ENCODE measurements around the gene DRC7.

Gene DRC7

GRCh38 chr16:57694725-57695679 is at the start of gene DRC7:
Gene DRC7, plus strand, starts transcription at chr16:57694806. Its CDS starts 3,144 bp downstream, at chr16:57697950.
- no peak for DNase-seq (ENCODE audit: extremely low read depth in 1 of 2, low read depth in 1 of 2)

GRCh38 chr16:57645169-57645568 is 49.4 kb upstream of the DRC7 start:
- DNase-seq (ENCODE audit: extremely low read depth in 1 of 2, low read depth in 1 of 2): no peak

DNA sequence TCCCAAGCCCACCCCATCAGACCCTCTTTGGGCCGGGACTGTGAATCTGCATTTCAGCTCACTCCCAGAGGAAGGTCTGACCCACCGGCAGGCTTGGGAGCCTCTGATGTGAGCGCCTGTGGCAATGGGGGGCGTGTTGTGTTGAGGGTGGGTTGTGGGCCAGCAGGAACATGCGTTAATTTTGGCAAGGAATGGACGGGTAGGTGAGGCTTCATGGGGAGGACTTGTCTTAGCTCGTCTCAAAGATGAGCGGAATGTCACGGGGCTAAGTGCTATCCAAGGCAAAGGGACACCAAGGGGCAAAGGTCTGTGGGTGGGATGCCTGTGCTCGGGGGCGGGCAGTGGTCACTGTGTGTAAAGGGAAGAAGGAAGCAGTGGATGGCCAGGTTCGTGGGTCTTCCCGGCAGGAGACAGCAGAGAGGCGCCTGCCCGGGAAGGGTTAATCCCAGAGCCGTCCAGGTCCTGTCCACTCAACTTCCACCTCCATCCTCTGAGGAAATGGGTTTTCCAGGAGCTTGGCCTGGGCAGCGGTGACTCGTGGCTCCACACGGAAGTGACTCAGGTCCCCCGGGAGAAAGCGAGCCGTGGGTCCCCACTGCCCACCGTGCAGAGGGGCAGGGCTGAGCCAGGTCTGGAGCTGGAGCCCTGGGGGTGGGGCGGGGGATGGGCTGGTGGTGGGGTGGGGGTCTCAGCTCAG is 48.8 kb upstream of the DRC7 start:
- DNase-seq (ENCODE audit: extremely low read depth in 1 of 2, low read depth in 1 of 2): no peak

DNA sequence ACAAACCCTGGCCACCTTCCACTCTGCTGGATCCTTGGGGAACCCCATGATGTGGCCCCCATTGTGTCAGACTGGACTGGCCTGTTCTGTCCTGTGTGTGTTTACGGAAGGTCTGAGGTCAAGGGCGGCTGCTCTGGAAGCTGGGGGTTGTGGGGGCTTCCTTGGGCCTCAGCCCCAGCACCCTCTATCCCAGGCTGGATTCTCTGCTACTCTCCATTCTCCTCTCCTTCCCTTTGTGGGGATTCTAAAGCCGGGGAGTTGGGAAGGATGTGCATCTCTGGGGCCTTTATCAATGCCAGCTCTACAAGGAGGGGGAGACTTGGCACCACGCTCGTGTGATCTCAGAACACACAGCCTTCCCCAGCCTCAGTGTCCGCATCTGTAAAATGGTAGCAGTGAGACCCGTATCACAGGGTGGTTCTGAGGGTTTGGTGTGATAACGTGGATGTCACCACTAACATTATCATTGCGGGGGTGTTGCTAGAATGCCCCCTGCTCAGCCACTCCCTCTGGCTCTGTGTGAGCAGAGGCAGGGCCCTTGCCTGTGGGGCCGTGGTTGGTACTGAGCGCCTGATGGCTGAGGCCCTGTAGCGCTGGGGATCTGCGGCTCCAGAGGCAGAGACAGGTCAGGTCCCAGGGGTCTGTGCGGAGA is 48.1 kb upstream of the DRC7 start:
- no peak for DNase-seq (ENCODE audit: extremely low read depth in 1 of 2, low read depth in 1 of 2)

GRCh38 chr16:57647136-57647875 is 47.3 kb upstream of the DRC7 start:
- DNase-seq (ENCODE audit: extremely low read depth in 1 of 2, low read depth in 1 of 2): no peak

- DNase-seq (ENCODE audit: extremely low read depth in 1 of 2, low read depth in 1 of 2): no peak
Measured at GRCh38 chr16:57648125-57648524, 46.5 kb upstream of the DRC7 start.

GRCh38 chr16:57648581-57649442 is 45.8 kb upstream of the DRC7 start:
- peak; percentile 69 to 74 for DNase-seq (ENCODE audit: extremely low read depth in 1 of 2, low read depth in 1 of 2)

DNA sequence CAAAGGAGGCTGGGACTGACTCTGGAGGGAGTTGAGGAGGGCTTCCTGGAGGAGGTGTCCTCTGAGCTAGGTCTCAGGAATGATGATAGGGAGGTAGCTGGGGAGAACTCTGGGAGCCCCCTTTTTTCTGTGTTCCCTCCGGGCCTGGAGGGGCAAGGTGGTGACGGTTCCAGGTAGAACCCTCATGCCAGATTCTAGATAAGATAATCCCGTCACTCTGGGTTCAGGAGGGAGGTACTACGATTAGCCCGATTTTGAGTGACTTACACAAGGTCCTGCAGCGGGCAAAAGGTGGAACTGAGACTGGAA is 45.2 kb upstream of the DRC7 start:
- no peak for DNase-seq (ENCODE audit: extremely low read depth in 1 of 2, low read depth in 1 of 2)

DNA sequence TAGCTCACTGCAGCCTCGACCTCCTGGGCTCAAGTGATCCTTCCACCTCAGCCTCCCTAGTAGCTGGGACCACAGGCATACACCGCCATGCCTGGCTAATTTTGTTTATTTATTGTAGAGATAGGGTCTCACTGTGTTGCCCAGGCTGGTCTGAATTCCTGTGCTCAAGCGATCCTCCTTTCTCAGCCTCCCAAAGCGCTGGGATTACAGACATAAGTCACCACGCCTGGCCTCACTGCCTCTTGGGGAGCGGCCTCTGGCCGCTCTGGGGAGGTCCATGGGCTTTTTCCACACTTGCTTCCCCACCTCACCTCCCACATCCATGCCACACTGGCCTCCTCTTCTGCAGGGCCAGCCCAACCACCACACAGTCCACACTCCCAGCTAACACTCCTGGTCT is 44.8 kb upstream of the DRC7 start:
- no peak for DNase-seq (ENCODE audit: extremely low read depth in 1 of 2, low read depth in 1 of 2)

DNA sequence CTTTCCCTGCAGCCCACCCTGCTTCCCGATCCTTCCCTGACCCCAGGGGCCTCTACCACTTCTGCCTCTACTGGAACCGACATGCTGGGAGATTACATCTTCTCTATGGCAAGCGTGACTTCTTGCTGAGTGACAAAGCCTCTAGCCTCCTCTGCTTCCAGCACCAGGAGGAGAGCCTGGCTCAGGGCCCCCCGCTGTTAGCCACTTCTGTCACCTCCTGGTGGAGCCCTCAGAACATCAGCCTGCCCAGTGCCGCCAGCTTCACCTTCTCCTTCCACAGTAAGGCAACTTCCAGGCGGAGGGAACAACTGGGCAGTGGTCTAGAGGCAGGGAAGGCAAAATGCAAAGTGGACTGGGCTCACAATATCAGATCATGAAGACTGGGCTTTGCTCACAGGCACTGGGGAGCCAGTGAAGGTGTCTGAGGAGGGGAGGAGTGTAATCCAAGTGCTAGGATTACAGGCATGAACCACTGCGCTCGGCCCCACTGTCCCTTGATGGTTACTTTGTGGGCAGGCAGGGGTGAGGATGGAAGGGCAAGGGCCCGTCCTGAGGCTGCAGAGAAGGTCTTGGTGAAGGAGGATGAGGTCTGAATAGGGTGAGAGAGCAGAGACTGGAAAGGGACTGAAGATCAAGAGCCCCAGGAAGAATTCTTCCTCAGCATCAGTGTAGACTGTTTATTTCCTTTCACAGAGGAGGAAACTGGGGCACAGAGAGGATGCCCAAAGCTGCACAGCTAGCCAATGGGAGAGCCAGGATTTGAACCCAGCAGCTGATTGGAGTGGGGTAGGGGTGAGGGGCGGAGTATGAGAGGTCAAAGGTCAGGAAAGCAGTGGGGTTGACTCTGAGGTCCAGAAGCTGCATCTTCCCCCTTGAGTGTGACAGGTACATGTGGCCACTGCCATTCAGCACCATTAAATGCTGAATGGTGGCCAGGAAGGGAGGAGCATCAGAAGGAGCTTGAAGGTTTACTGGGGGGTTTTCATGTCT is 43.0 kb upstream of the DRC7 start:
- no peak for DNase-seq (ENCODE audit: extremely low read depth in 1 of 2, low read depth in 1 of 2)

DNA sequence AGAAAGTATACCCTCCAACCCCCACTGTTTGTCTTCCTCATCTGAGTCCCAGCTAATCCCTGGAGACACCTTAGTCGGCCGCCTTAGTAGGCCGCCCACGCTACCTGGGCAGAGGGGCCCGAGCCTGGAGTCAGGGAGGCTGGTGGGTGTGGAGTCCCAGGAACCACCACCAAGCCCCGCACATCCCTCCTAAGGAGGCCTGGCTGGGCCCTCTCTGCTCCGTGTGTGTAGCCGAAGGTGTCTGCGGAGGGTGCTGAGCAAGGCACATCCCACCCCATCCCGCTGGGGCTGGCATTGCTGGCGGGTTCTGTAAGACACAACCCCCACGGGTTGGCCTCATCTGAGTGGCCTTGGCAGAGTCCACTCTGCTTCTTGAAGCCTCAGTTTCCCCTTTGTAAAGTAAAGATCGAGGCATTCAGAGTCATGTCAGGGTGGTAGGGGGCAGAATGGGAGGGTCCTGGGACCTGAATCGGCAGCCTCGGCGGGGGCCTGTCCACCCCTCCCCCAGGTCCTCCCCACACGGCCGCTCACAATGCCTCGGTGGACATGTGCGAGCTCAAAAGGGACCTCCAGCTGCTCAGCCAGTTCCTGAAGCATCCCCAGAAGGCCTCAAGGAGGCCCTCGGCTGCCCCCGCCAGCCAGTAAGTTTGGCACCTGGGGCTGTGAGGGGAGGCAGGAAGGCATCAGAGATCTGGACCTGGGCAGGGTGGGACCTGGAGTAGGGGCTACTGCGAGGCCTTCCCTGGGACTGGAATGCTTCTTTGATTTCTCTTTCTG is 41.7 kb upstream of the DRC7 start:
- DNase-seq (ENCODE audit: extremely low read depth in 1 of 2, low read depth in 1 of 2): no peak

GRCh38 chr16:57653936-57654335 is 40.7 kb upstream of the DRC7 start:
- no peak for DNase-seq (ENCODE audit: extremely low read depth in 1 of 2, low read depth in 1 of 2)

GRCh38 chr16:57656342-57656955 is 38.2 kb upstream of the DRC7 start:
- DNase-seq (ENCODE audit: extremely low read depth in 1 of 2, low read depth in 1 of 2): no peak

- DNase-seq (ENCODE audit: extremely low read depth in 1 of 2, low read depth in 1 of 2): no peak
Measured at GRCh38 chr16:57657228-57657627, 37.4 kb upstream of the DRC7 start.

DNA sequence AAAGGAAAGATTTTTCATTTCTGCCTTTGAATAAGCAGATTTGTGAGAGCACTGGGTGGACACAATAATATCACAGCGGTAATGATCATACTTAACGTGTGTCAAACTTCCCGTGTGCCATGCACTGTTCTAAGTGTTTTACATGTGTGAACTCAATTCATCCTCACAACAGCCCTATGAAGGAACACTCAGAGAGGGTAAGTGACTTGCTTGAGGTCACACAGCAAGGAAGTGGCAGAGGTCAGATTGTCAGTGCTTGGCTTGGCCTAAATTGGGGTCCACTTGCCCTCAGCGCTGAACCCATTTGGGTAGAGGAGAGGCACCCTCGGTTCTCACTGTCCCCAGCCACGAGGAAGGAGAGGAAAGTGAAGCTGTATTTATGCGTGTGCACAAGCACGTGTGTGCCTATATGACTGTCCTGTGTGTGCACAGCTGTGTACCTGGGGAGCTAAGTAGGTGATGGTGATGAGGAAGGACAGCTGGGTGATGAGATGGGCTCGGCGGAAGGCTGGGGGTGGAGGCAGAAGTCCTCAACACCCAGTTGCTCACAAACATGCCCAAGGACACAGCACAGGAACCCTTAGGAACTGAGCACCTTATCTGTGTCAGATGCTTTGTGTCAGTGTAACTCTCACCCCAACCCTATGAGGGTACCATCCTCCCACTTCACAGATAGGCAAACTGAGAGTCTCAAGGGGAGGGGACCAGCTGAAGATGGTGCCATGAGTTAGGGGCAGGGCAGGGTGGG is 36.3 kb upstream of the DRC7 start:
- no peak for DNase-seq (ENCODE audit: extremely low read depth in 1 of 2, low read depth in 1 of 2)

GRCh38 chr16:57658878-57659674 is 35.5 kb upstream of the DRC7 start:
- no peak for DNase-seq (ENCODE audit: extremely low read depth in 1 of 2, low read depth in 1 of 2)

Measured in activated CD8-positive, alpha-beta memory T cell treated with anti-CD3 and anti-CD28 coated beads for 1 hour (primary cell).